Measurements from ENCODE around the gene NTNG2. TPM values are rescaled to one million over a fixed set of nuclear protein-coding genes. Genes with fewer than 3 reads are reported as not detected.

Gene NTNG2, protein sequence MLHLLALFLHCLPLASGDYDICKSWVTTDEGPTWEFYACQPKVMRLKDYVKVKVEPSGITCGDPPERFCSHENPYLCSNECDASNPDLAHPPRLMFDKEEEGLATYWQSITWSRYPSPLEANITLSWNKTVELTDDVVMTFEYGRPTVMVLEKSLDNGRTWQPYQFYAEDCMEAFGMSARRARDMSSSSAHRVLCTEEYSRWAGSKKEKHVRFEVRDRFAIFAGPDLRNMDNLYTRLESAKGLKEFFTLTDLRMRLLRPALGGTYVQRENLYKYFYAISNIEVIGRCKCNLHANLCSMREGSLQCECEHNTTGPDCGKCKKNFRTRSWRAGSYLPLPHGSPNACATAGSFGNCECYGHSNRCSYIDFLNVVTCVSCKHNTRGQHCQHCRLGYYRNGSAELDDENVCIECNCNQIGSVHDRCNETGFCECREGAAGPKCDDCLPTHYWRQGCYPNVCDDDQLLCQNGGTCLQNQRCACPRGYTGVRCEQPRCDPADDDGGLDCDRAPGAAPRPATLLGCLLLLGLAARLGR
- total RNA-seq = 1 to 10 TPM; 1.8 to 2.0 TPM

DNA sequence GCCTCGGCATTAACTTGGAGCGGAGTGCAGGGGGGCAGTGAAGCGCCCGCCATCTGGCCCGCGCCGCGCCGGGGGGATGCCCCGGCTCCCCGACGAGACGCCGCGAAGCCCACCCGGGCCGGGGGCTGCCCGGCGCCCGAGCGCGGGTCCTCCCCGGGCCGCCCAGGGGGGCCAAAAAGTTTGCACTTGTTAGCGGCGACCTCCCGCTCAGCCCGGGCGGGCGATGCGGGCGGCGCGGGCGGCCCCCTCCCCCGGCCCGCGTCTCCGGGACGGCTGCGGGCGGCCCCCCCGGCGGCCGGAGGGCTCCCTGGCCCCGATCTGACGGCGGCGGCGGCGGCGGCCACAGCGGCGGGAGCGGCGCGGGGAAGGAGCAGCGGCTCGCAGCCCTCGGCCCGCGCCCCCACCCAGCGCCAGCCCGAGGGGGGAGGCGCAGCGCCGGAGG lies at the start of gene NTNG2:
TSS of gene NTNG2 (plus strand) at position 316 of the 442 bp plus-strand sequence. CDS start 4,774 bp downstream, outside the sequence.
- intact Hi-C loops (cut with DNase I, micrococcal nuclease) = loop anchor here (1.0 to 5.0 kb wide), 3 partner anchors 79 to 82 kb away; partner anchors contain the start of gene MED27 (in 1 of the 2)
- H3K36me3 Mint-ChIP-seq (ENCODE audit: low read depth) = no peaks in the 10 kb centered on the region
- no peaks in the 10 kb centered on the region for H3K9me3 Mint-ChIP-seq (ENCODE audit: low read depth)
- peaks cover 4% of the 10 kb centered on the region for H3K4me1 Mint-ChIP-seq
- ChIA-PET POLR2A (interaction anchor here (0.6 kb wide), 1 partner anchor 95 kb away, joined by 4 read pairs; no protein-coding TSS in a partner anchor), CTCF (interaction anchor here (0.6 kb wide), 1 partner anchor 398 kb away, joined by 4 read pairs; no protein-coding TSS in a partner anchor)
- no peak for ATAC-seq
- no peak within 1 kb of the TSS for H3K27ac Mint-ChIP-seq
- no peak for DNase-seq
- H3K4me3 Mint-ChIP-seq = peak within 1 kb of the TSS; percentile 78
- H3K27me3 Mint-ChIP-seq = peaks cover 40% of the 10 kb centered on the region

DNA sequence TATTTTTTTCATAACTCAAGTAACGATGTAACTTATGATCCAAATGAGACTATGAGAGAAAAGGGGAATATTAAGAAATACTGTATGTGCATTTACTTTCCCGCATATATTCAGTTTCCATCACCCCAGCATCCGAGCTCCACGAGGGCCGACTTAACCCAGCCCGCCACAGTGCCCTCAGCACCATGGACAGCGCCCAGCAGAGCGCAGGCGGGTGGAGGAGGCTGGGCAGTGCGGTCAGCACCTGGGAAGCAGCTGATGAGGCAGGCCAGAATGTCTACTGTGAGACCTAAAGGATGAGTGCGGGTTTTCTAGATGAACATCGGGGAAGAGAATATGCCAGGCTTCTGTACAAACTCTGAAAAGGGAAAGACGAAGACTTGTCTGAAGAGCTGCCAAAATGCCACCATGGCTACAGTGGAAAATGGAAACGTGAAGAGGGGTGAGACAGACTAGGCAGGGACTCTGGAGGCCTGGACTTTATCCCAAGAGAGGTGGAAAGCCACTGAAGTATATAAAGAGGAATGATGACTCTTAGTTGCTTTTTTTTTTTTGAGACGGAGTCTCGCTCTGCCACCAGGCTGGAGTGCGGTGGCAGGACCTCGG lies 47.7 kb upstream of the NTNG2 start:
- ChIA-PET POLR2A (no interaction called here), CTCF (interaction anchor here (0.7 to 1.0 kb wide), 2 partner anchors 13 to 667 kb away, joined by 3 to 4 read pairs; no protein-coding TSS in a partner anchor)
- DNase-seq (peak; percentile 74), ATAC-seq (no peak)
- H3K27ac Mint-ChIP-seq = no peak overlapping the region
- H3K36me3 Mint-ChIP-seq (ENCODE audit: low read depth) = no peaks in the 10 kb centered on the region
- H3K4me3 Mint-ChIP-seq = no peak overlapping the region
- intact Hi-C loops (cut with DNase I, micrococcal nuclease) = loop anchor here in 1 of 2 experiments (5.0 kb wide), 1 partner anchor 337 kb away; no protein-coding TSS in a partner anchor
- no peaks in the 10 kb centered on the region for H3K9me3 Mint-ChIP-seq (ENCODE audit: low read depth)
- H3K27me3 Mint-ChIP-seq = peaks cover 31% of the 10 kb centered on the region
- H3K4me1 Mint-ChIP-seq = no peaks in the 10 kb centered on the region

DNA sequence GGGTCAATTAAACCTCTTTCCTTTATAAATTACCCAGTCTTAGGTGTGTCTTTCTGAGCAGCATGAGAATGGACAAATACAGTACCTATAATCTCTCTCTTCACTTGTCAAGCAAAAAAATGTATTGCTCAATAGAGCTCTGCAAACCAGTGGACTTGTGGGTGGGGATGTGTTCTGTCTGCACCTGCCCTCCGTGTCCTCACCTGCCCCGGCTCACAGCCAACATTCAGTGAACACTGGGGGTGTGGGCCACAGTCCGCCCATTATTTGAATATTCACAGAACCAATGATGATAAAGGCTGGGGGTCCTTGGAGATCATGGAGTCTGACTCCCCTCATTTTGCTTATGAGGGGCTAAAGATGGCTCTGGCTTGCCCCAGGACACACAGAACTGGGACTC lies 45.3 kb upstream of the NTNG2 start:
- no peak overlapping the region for H3K4me3 Mint-ChIP-seq
- ATAC-seq (no peak), DNase-seq (no peak)
- CTCF ChIA-PET = no interaction called here
- peaks cover 25% of the 10 kb centered on the region for H3K27me3 Mint-ChIP-seq
- no peaks in the 10 kb centered on the region for H3K36me3 Mint-ChIP-seq (ENCODE audit: low read depth)
- intact Hi-C loops (cut with DNase I, micrococcal nuclease) = no loop called here
- H3K27ac Mint-ChIP-seq = no peak overlapping the region
- POLR2A ChIA-PET = no interaction called here
- H3K4me1 Mint-ChIP-seq = no peaks in the 10 kb centered on the region
- H3K9me3 Mint-ChIP-seq (ENCODE audit: low read depth) = no peaks in the 10 kb centered on the region

DNA sequence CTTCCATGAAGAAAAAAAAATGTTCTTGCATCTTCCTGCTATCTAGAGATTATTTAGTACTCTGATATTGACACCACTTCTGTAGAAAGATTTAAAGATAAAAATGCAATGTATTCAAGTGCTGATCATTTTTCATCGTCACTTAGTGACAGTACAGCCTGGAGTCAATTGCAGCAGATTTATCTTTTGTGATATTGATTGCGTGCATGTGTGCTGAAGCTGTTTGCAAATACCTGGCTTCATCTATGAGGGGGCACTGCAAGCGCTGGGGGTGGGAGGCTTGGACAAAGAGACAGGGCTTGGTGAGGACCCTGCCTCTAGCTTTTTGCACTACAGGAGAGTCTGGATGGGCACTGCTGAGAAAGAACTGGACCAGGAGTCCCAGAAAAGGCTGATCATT lies 44.2 kb upstream of the NTNG2 start:
- no peaks in the 10 kb centered on the region for H3K9me3 Mint-ChIP-seq (ENCODE audit: low read depth)
- POLR2A ChIA-PET = no interaction called here
- H3K27me3 Mint-ChIP-seq = peaks cover 27% of the 10 kb centered on the region
- no peak for DNase-seq
- no peak for ATAC-seq
- no peak overlapping the region for H3K27ac Mint-ChIP-seq
- no peaks in the 10 kb centered on the region for H3K36me3 Mint-ChIP-seq (ENCODE audit: low read depth)
- no peak overlapping the region for H3K4me3 Mint-ChIP-seq
- no peaks in the 10 kb centered on the region for H3K4me1 Mint-ChIP-seq
- intact Hi-C loops (cut with DNase I, micrococcal nuclease) = no loop called here
- CTCF ChIA-PET = interaction anchor here (0.6 to 0.7 kb wide), 2 partner anchors 88 to 1033 kb away, joined by 3 to 4 read pairs; no protein-coding TSS in a partner anchor

DNA sequence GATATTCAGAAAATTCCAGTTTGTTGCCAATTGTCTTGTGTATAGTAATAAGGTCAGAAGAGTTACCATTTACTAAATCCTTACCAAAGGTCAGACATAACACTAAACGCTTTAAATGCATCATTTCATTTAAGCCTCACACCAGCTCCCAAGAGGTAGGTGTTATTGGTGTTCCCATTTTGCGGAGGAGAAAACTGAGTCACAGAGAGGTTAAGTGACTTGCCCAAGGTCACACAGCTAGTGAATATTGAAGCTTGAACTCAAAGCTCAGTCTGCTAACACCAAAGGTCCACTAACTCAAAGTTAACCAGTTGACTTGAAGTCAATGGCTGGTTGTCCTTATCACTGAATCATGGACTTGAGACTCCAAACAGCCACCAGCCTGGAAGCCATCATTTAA lies 40.8 kb upstream of the NTNG2 start:
- H3K27ac Mint-ChIP-seq = no peak overlapping the region

DNA sequence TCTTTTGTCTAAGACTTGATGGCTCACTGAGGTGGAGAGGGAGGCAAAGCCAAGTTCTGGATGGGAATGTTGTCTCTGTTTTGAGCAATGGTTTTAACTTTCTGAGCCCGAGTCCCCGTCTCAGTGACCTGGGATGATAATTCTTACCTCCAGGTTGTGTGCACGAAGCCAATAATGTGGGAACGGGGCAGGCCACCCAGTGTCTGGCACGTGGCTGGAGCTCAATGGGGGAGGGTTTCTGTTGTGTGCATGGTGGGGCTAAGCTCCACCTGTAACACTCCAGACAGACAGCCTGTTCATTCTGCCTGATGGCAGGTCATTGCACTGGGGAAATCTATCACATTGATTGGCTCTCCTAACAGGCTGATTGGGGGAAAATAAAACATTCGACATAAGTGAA lies 37.1 kb upstream of the NTNG2 start:
- Mint-ChIP-seq H3K9me3 (ENCODE audit: low read depth) (no peaks in the 10 kb centered on the region), H3K27ac (no peak overlapping the region), H3K4me1 (peaks cover 15% of the 10 kb centered on the region), H3K27me3 (peaks cover 56% of the 10 kb centered on the region), H3K4me3 (no peak overlapping the region), H3K36me3 (ENCODE audit: low read depth) (no peaks in the 10 kb centered on the region)
- ATAC-seq = no peak
- POLR2A ChIA-PET = interaction anchor here (0.6 kb wide), 1 partner anchor 380 kb away, joined by 4 read pairs; no protein-coding TSS in a partner anchor
- CTCF ChIA-PET = interaction anchor here (0.7 kb wide), 1 partner anchor 33 kb away, joined by 4 read pairs; no protein-coding TSS in a partner anchor
- intact Hi-C loops (cut with DNase I, micrococcal nuclease) = no loop called here
- no peak for DNase-seq

More for the DNA sequence above, 40.8 kb upstream of the NTNG2 start:
- H3K4me1 Mint-ChIP-seq = peaks cover 5% of the 10 kb centered on the region
- no peaks in the 10 kb centered on the region for H3K9me3 Mint-ChIP-seq (ENCODE audit: low read depth)
- ATAC-seq (no peak), DNase-seq (no peak)
- intact Hi-C loops (cut with DNase I, micrococcal nuclease) = no loop called here
- H3K36me3 Mint-ChIP-seq (ENCODE audit: low read depth) = no peaks in the 10 kb centered on the region
- ChIA-PET POLR2A (no interaction called here), CTCF (no interaction called here)
- H3K27me3 Mint-ChIP-seq = peaks cover 41% of the 10 kb centered on the region
- H3K4me3 Mint-ChIP-seq = no peak overlapping the region

DNA sequence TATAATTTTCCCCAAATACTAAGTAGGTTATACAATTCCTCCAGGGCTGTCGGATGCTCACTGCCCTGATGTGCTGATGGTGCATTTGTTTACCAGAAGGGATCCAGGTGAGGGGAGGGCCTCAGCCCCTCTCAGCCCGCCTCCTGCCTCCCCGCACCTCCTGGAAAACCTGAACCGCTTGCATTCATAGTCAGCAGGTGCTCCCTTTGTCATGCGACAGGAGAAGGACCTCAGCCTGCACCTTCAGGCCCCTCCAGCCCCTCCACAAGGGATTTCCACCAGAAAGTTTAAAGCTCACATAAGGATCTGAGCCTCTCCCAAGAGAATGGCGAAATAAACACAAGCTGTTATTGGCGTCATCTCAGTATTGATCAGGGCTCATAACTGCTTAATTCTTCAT lies 36.5 kb upstream of the NTNG2 start:
- Mint-ChIP-seq H3K36me3 (ENCODE audit: low read depth) (no peaks in the 10 kb centered on the region), H3K4me3 (no peak overlapping the region), H3K9me3 (ENCODE audit: low read depth) (no peaks in the 10 kb centered on the region), H3K4me1 (peaks cover 15% of the 10 kb centered on the region), H3K27ac (no peak overlapping the region), H3K27me3 (peaks cover 59% of the 10 kb centered on the region)
- intact Hi-C loops (cut with DNase I, micrococcal nuclease) = no loop called here
- CTCF ChIA-PET = interaction anchor here (0.6 to 0.7 kb wide), 3 partner anchors 34 to 1507 kb away, joined by 3 to 4 read pairs (median 3); no protein-coding TSS in a partner anchor
- ATAC-seq (no peak), DNase-seq (no peak)
- POLR2A ChIA-PET = interaction anchor here (0.6 to 0.7 kb wide), 2 partner anchors 112 to 381 kb away, joined by 4 read pairs; no protein-coding TSS in a partner anchor

DNA sequence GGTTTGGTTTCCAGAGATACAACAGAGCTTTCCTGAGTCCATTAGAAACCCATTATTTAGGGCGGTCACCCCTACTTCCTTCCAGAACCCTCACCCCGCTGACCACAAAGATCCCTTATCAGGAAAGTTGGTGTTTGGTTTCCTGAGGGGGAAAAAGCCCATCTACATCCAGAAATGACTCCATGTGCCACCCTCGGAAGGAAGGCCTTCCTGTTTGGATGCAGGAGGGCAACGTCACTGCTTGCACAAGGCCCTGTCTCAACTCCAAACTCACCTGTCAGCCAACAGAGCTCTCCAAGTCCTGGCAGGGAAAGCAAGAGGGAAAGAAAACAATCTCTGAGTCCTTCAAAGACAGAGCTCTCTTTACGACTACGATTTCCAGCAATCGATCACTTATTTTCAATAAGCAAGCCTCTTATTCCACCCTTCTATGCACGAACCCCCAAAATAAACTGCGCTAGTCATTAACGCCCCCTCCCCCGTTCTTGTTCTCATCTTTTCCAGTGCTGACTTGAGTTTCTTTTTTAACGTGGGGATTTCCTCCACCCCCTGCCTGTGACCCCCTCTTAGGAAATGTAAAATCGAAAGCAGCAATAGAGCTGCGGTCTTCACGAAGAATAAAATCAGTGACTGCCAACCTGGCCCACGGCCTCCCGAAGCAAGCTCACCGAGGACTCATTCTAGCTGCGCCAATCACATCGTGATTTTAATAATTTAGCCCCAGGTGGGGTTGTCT lies 35.7 kb upstream of the NTNG2 start:
- H3K4me3 Mint-ChIP-seq = peak overlapping the region; percentile 15
- H3K36me3 Mint-ChIP-seq (ENCODE audit: low read depth) = no peaks in the 10 kb centered on the region
- ChIA-PET CTCF (interaction anchor here (0.6 to 1.2 kb wide), 5 partner anchors 9 to 1508 kb away, joined by 3 to 6 read pairs (median 3); no protein-coding TSS in a partner anchor), POLR2A (interaction anchor here (0.7 to 1.2 kb wide), 3 partner anchors 46 to 644 kb away, joined by 3 to 8 read pairs (median 4); partner anchors contain the start of gene MED27)
- DNase-seq (peak; percentile 46), ATAC-seq (peak; percentile 80)
- intact Hi-C loops (cut with DNase I, micrococcal nuclease) = no loop called here
- H3K27me3 Mint-ChIP-seq = peaks cover 64% of the 10 kb centered on the region
- H3K4me1 Mint-ChIP-seq = peaks cover 15% of the 10 kb centered on the region
- no peak overlapping the region for H3K27ac Mint-ChIP-seq
- no peaks in the 10 kb centered on the region for H3K9me3 Mint-ChIP-seq (ENCODE audit: low read depth)

DNA sequence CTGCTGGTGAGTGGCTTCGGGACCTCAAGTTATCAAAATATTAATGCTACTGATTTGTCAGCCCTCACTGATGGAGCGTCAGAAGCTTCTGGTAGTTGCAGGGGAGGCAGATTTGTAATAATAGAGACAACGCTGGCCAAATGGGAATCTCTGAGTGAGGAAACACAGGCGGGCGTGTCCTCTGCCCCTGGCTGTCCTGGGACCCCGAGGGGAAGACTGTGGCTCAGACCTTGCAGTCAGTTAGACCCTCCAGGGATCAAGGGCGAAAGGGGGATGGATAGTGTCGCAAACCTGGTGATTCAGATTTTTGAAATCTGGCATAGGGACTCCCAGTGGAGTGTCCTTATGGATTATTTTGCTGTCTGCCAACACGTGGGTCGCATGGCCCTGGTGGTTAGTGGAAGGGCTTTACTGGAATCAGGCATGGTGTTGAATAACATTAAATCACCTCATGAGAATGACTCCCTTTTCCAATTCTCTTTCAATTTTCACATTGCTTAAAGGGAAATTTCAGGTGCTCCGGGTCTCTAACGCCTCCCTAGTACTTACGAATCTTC lies 35.1 kb upstream of the NTNG2 start:
- Mint-ChIP-seq H3K4me3 (peak overlapping the region; percentile 15), H3K27ac (no peak overlapping the region), H3K4me1 (peaks cover 15% of the 10 kb centered on the region), H3K27me3 (peaks cover 66% of the 10 kb centered on the region), H3K9me3 (ENCODE audit: low read depth) (no peaks in the 10 kb centered on the region), H3K36me3 (ENCODE audit: low read depth) (no peaks in the 10 kb centered on the region)
- no peak for ATAC-seq
- ChIA-PET POLR2A (interaction anchor here (0.7 to 1.2 kb wide), 2 partner anchors 47 to 644 kb away, joined by 3 to 8 read pairs; partner anchors contain the start of gene MED27), CTCF (interaction anchor here (0.7 to 1.2 kb wide), 4 partner anchors 8 to 157 kb away, joined by 3 to 6 read pairs (median 4); no protein-coding TSS in a partner anchor)
- DNase-seq = no peak
- intact Hi-C loops (cut with DNase I, micrococcal nuclease) = no loop called here

DNA sequence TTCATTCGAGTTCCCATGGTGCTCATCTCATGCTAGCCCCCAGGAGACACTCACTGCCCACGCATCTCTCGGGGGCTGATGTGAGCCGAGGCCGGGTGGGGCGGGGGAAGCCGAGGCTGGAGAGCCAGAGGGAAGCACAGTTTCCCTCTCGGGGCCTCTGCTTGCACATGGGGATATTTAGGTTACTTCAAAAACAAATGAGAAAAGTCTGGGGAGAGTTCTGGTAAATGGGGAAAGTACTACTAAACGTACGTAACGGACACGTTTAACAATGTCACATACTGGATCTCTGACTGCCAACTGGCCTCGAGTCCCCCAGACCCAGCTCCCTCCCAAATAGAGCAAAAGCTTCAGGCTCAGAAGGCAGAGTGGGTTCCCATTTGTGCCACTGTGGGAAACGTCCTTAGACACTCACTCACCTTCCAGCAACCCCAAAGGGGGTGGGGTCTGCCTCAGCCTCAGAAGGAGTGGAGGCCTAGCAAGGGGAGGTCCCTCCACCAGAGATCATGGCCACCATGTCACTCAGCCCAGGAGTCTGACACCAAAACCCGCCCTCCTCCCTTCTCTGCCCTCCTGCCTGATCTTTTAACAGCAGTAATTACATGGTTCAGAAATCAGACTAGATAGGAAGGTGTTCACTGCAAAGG lies 33.8 kb upstream of the NTNG2 start:
- Mint-ChIP-seq H3K9me3 (ENCODE audit: low read depth) (no peaks in the 10 kb centered on the region), H3K4me3 (no peak overlapping the region), H3K4me1 (peaks cover 15% of the 10 kb centered on the region), H3K36me3 (ENCODE audit: low read depth) (no peaks in the 10 kb centered on the region), H3K27me3 (peaks cover 65% of the 10 kb centered on the region), H3K27ac (no peak overlapping the region)
- ATAC-seq = no peak
- intact Hi-C loops (cut with DNase I, micrococcal nuclease) = no loop called here
- ChIA-PET POLR2A (no interaction called here), CTCF (no interaction called here)
- DNase-seq = no peak
